Suprapubic skin (tissue), 4 donors: ENCODE measurements around the gene SLC37A1. TPM values are rescaled to one million over a fixed set of nuclear protein-coding genes. Genes with fewer than 3 reads are reported as not detected.
A peak's percentile ranks its signal among the peaks of the same experiment; 100 is the strongest.

ENCODE experiments used
- DNase-seq, 2 donors: peaks; one replicate each; pipeline ENCODE4 v3.0.0-alpha.2; 2019; ENCODE audit warnings: low spot score in 2 of 2
- H3K27ac ChIP-seq: fragments of 200-600 bp; sonication (generic); one replicate; pipeline ENCODE4 v1.5.1; 2019
- H3K27me3 ChIP-seq: fragments of 200-600 bp; sonication (generic); one replicate; pipeline ENCODE4 v1.5.1; 2019
- H3K36me3 ChIP-seq: fragments of 200-600 bp; sonication (generic); one replicate; pipeline ENCODE4 v1.5.1; 2019
- H3K4me1 ChIP-seq: fragments of 200-600 bp; sonication (generic); one replicate; pipeline ENCODE4 v1.5.1; 2019
- H3K4me3 ChIP-seq: fragments of 200-600 bp; sonication (generic); one replicate; pipeline ENCODE4 v1.5.1; 2019; ENCODE audit warnings: mild to moderate bottlenecking
- H3K9me3 ChIP-seq: fragments of 200-600 bp; sonication (generic); one replicate; pipeline ENCODE4 v1.5.1; 2019
- EP300 ChIP-seq: sonication (generic); formaldehyde crosslinking; IDR thresholded peaks from one replicate; pipeline ENCODE4 v1.6.1; 2017; ENCODE audit warnings: antibody characterized with exemption
- POLR2A ChIP-seq, 2 donors: fragments of 450-650 bp; IDR thresholded peaks; one replicate each; pipeline ENCODE4 v1.6.1; 2017; ENCODE audit warnings: antibody characterized with exemption in 2 of 2, mild to moderate bottlenecking in 2 of 2, moderate library complexity in 2 of 2
- POLR2AphosphoS5 ChIP-seq, 3 donors: sonication (generic); formaldehyde crosslinking; IDR thresholded peaks; one replicate each; pipeline ENCODE4 v1.6.1; 2017; ENCODE audit warnings: antibody characterized with exemption in 3 of 3
- WGBS: methylation state at CpG from one replicate; pipeline ENCODE4 v1.1.5; 2018; 5-methylcytosine and 5-hydroxymethylcytosine counted together
- total RNA-seq, 4 donors: library from RNA; depleted of rRNA; stranded (reverse); fragments of >200 nt; gene quantifications; one replicate each; pipeline ENCODE4 v1.1.0, GENCODE V29; 2016
- TF ChIP-seq, protein P1 (sequence below), 2 donors: fragments of 200-600 bp in 1 of 2; fragments of 450-650 bp in 1 of 2; sonication (generic) in 1 of 2; IDR thresholded peaks; one replicate each; pipeline ENCODE4 v1.5.1; 2016 to 2019; ENCODE audit warnings: antibody characterized with exemption in 2 of 2, mild to moderate bottlenecking in 1 of 2, moderate library complexity in 1 of 2

Gene SLC37A1
- total RNA-seq, 4 donors from 2014 or later: 10.2 to 23.1 (median 19.6) TPM

DNA sequence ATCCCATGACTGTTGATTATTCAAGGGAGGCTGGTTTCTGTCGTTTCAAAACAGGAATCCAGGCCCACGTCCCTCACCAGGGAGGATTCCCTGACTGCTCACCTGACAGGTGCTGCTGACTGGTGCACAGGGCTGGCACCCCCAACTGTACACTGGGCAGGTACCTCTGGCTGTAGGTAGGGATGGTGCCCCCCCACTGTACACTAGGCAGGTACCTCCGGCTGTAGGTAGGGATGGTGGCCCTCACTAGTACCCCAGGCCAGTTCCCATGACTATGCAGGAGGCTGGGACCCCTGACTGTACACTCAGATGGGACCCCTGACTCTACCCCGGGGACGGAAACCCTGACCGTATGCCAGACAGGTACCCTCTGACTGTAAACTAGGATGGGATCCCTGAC lies 106.2 kb downstream of the SLC37A1 start:
- DNase-seq: peak; percentile 42 to 64
- WGBS: 80% methylated on average over 1 of the region's 6 CpGs
- peaks cover 51% of the 10 kb centered on the region for H3K27me3 ChIP-seq

DNA sequence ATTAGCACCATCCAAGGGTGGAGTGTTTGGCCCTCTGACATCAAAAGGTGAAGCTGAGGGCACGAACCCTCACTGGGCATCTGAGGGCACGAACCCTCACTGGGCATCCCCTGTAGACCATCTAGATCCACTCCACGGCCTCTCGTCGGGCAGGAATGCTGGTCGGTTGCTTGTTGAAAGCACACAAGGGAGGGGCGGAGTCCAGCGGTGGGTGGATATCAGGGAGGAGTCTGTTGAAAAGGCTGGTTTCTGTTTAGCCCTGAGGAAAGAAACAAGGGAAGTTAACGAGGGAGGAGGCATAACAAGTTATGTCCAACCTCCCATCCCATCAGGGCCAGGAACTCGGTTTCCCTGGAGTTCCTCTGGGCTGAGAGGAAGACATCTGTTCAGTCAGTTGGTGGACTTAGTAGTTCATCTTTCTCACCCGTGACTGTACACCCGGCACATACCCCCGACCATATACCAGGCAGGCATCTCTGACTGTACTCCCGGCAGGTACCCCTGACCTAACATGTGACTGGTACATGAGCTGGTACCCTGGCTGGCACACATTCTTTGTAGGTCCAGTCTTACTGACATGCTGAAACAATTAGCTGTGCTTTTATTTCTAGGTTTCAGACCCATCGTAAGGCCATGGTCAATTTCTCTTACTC lies 107.6 kb downstream of the SLC37A1 start:
- Histone ChIP-seq H3K27me3 (peaks cover 62% of the 10 kb centered on the region), H3K9me3 (no peaks in the 10 kb centered on the region), H3K4me3 (no peak overlapping the region), H3K4me1 (peaks cover 9% of the 10 kb centered on the region), H3K27ac (no peak overlapping the region), H3K36me3 (no peaks in the 10 kb centered on the region)
- DNase-seq: peak; percentile 58 to 78
- TF ChIP-seq, protein P1, sequence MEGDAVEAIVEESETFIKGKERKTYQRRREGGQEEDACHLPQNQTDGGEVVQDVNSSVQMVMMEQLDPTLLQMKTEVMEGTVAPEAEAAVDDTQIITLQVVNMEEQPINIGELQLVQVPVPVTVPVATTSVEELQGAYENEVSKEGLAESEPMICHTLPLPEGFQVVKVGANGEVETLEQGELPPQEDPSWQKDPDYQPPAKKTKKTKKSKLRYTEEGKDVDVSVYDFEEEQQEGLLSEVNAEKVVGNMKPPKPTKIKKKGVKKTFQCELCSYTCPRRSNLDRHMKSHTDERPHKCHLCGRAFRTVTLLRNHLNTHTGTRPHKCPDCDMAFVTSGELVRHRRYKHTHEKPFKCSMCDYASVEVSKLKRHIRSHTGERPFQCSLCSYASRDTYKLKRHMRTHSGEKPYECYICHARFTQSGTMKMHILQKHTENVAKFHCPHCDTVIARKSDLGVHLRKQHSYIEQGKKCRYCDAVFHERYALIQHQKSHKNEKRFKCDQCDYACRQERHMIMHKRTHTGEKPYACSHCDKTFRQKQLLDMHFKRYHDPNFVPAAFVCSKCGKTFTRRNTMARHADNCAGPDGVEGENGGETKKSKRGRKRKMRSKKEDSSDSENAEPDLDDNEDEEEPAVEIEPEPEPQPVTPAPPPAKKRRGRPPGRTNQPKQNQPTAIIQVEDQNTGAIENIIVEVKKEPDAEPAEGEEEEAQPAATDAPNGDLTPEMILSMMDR (IDR thresholded peaks at IDR 0.05): no peak
- no peak for TF ChIP-seq POLR2A (IDR thresholded peaks at IDR 0.05)
- no peak for TF ChIP-seq EP300
- no peak for TF ChIP-seq POLR2AphosphoS5 (IDR thresholded peaks at IDR 0.05)
- WGBS: 52% methylated on average over 10 of the region's 15 CpGs

More for the DNA sequence above, 106.2 kb downstream of the SLC37A1 start:
- no peaks in the 10 kb centered on the region for H3K9me3 ChIP-seq
- H3K36me3 ChIP-seq: no peaks in the 10 kb centered on the region
- TF ChIP-seq, protein P1 (IDR thresholded peaks at IDR 0.05): no peak
- no peak overlapping the region for H3K4me3 ChIP-seq
- H3K4me1 ChIP-seq: peaks cover 12% of the 10 kb centered on the region
- H3K27ac ChIP-seq: no peak overlapping the region

DNA sequence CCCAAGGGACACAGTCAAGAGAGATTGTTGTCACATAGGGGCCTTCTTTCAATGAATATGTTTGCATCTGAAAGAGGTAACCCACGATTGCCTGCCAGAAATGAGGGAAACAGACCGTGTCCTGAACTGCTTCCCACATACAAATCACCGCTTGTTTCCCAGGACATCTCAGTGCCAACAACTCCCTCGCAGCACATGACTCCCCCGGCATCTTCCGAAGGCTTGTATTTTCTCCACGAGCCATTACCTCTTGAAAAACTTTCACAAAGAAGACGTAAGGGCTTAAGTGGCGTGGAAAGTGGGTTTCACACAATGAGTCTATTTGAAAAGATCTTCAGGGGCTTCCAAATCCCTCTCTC lies 108.1 kb downstream of the SLC37A1 start:
- 67% methylated on average over 9 of the region's 9 CpGs for WGBS
- no peak overlapping the region for H3K27ac ChIP-seq
- H3K4me3 ChIP-seq: no peak overlapping the region
- H3K27me3 ChIP-seq: peaks cover 62% of the 10 kb centered on the region
- H3K9me3 ChIP-seq: no peaks in the 10 kb centered on the region
- H3K4me1 ChIP-seq: peaks cover 4% of the 10 kb centered on the region
- TF ChIP-seq, protein P1 (IDR thresholded peaks at IDR 0.05): no peak
- TF ChIP-seq EP300: no peak
- no peak for TF ChIP-seq POLR2AphosphoS5 (IDR thresholded peaks at IDR 0.05)
- no peak for TF ChIP-seq POLR2A (IDR thresholded peaks at IDR 0.05)
- H3K36me3 ChIP-seq: no peaks in the 10 kb centered on the region
- DNase-seq: peak; percentile 38 to 40

DNA sequence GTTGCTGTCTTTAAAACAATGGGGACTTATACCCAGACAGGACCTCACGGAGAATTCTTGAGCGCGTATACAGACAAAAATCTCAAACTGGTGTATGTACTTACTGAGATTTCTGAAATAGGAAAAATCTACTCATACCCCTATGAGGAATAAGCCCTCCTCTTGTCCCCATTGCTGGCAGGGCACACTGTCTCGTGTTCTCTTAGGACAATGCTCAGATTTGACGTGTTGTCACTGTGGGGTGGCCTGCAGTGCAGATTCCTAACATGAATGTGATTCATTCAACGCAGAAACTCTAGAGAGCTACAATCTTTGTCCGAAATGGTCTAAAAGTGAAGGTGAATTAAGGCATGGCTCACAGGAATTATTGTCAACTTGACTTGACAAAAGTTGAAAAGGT lies 108.6 kb downstream of the SLC37A1 start:
- Histone ChIP-seq H3K36me3 (no peaks in the 10 kb centered on the region), H3K4me1 (no peaks in the 10 kb centered on the region), H3K4me3 (no peak overlapping the region), H3K9me3 (no peaks in the 10 kb centered on the region), H3K27me3 (peaks cover 62% of the 10 kb centered on the region), H3K27ac (no peak overlapping the region)
- TF ChIP-seq EP300 (no peak), POLR2AphosphoS5 (IDR thresholded peaks at IDR 0.05) (no peak), POLR2A (IDR thresholded peaks at IDR 0.05) (no peak)
- TF ChIP-seq, protein P1 (IDR thresholded peaks at IDR 0.05): no peak
- WGBS: 89% methylated on average over 7 of the region's 7 CpGs
- DNase-seq: peak; percentile 5 to 12

DNA sequence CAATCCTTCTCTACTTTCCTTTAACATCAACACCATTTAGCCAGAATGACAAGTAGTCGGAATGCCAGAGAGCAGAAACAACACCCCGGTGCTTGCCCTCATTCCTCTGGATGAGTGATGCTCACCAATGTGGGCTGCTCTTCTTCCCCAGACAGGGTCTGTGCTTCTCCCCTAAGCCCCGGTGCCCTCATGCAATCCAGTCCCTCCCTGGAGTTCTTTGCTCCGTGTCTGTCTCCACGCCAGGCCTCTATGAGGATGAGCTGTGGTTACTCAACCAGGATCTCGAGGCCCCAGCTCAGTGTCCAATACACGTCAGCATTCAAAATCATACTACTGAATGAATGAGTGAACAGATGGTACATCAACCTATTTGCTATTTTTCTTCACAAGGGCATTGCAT lies 110.0 kb downstream of the SLC37A1 start:
- H3K27me3 ChIP-seq: peaks cover 48% of the 10 kb centered on the region
- peak; percentile 40 to 46 for DNase-seq
- 89% methylated on average over 4 of the region's 7 CpGs for WGBS

More for the DNA sequence above, 110.0 kb downstream of the SLC37A1 start:
- H3K4me1 ChIP-seq: no peaks in the 10 kb centered on the region
- TF ChIP-seq POLR2AphosphoS5 (IDR thresholded peaks at IDR 0.05) (no peak), EP300 (no peak), POLR2A (IDR thresholded peaks at IDR 0.05) (no peak)
- TF ChIP-seq, protein P1 (IDR thresholded peaks at IDR 0.05): no peak
- H3K4me3 ChIP-seq: no peak overlapping the region
- no peaks in the 10 kb centered on the region for H3K36me3 ChIP-seq
- no peaks in the 10 kb centered on the region for H3K9me3 ChIP-seq
- H3K27ac ChIP-seq: no peak overlapping the region
